Vagina (tissue), 2 donors: ENCODE measurements around the gene MTERF2. TPM values are rescaled to one million over a fixed set of nuclear protein-coding genes. Genes with fewer than 3 reads are reported as not detected.

Experiments used
- DNase-seq, 2 donors: peaks; one replicate each; pipeline ENCODE4 v3.0.0-alpha.2; 2017; ENCODE audit errors: extremely low spot score in 2 of 2
- H3K27ac ChIP-seq: fragments of 200-600 bp; sonication (generic); one replicate; pipeline ENCODE4 v1.5.1; 2019
- H3K27me3 ChIP-seq: fragments of 200-600 bp; sonication (generic); one replicate; pipeline ENCODE4 v1.5.1; 2019
- H3K36me3 ChIP-seq, 2 donors: fragments of 200-600 bp; sonication (generic); one replicate each; pipeline ENCODE4 v1.5.1; 2017 to 2019
- H3K4me1 ChIP-seq: fragments of 200-600 bp; sonication (generic); one replicate; pipeline ENCODE4 v1.5.1; 2019
- H3K4me3 ChIP-seq, 2 donors: fragments of 200-600 bp; sonication (generic); 1 replicate in 1 of 2; 2 replicates in 1 of 2; pipeline ENCODE4 v1.5.1; 2016 to 2019
- H3K9me3 ChIP-seq: fragments of 200-600 bp; sonication (generic); one replicate; pipeline ENCODE4 v1.5.1; 2019
- CTCF ChIP-seq, 3 experiments: fragments of 450-650 bp in 2 of 3; fragments of 200-600 bp in 1 of 3; sonication (generic) in 1 of 3; IDR thresholded peaks; one replicate each; pipeline ENCODE4 v1.5.1; 2017 to 2019; ENCODE audit warnings: antibody characterized with exemption in 3 of 3, mild to moderate bottlenecking in 2 of 3, moderate library complexity in 2 of 3
- POLR2A ChIP-seq, 2 donors: fragments of 450-650 bp; IDR thresholded peaks; one replicate each; pipeline ENCODE4 v1.6.1; 2017; ENCODE audit warnings: antibody characterized with exemption in 2 of 2, mild to moderate bottlenecking in 2 of 2, moderate library complexity in 2 of 2
- POLR2AphosphoS5 ChIP-seq, 2 donors: sonication (generic); formaldehyde crosslinking; IDR thresholded peaks; one replicate each; pipeline ENCODE4 v1.9.0; 2017; ENCODE audit warnings: antibody characterized with exemption in 2 of 2, mild to moderate bottlenecking in 2 of 2, low read depth in 1 of 2; ENCODE audit not compliant: insufficient read depth in 1 of 2
- intact Hi-C: fragments of 100-400 bp; cut with DNase I; formaldehyde crosslinking; loops from one replicate; pipeline ENCODE4 v1.15.1; 2023
- total RNA-seq: library from RNA; depleted of rRNA; stranded (reverse); fragments of >200 nt; gene quantifications from one replicate; pipeline ENCODE4 v1.2.3, GENCODE V29; 2016

The MTERF2 gene
- total RNA-seq, 1 donor from 2014 or later, result 14.5 TPM

- TF ChIP-seq POLR2AphosphoS5 (IDR thresholded peaks at IDR 0.05; ENCODE audit: insufficient read depth in 1 of 2, low read depth in 1 of 2) (no peak), CTCF (IDR thresholded peaks at IDR 0.05) (no peak), POLR2A (IDR thresholded peaks at IDR 0.05) (no peak)
- H3K4me1 ChIP-seq, result peaks cover 31% of the 10 kb centered on the region
- no peaks in the 10 kb centered on the region for H3K36me3 ChIP-seq
- no peak for DNase-seq
- no peak overlapping the region for H3K4me3 ChIP-seq
- H3K27ac ChIP-seq, result no peak overlapping the region
- H3K27me3 ChIP-seq, result no peaks in the 10 kb centered on the region
- H3K9me3 ChIP-seq, result no peaks in the 10 kb centered on the region
- intact Hi-C loops, result loop anchor here (10.0 kb wide), 1 partner anchor 113 kb away; the partner anchor contains the start of gene CRY1
Measured at GRCh38 chr12:106981788-106982187, 5.2 kb downstream of the MTERF2 start.

- peaks cover 33% of the 10 kb centered on the region for H3K4me1 ChIP-seq
- TF ChIP-seq POLR2A (IDR thresholded peaks at IDR 0.05) (no peak), POLR2AphosphoS5 (IDR thresholded peaks at IDR 0.05; ENCODE audit: insufficient read depth in 1 of 2, low read depth in 1 of 2) (no peak)
- no peak overlapping the region for H3K4me3 ChIP-seq
- H3K9me3 ChIP-seq, result no peaks in the 10 kb centered on the region
- no peak for DNase-seq
- H3K36me3 ChIP-seq, result no peaks in the 10 kb centered on the region
- intact Hi-C loops, result loop anchor here (10.0 kb wide), 1 partner anchor 114 kb away; the partner anchor contains the start of gene CRY1
- no peaks in the 10 kb centered on the region for H3K27me3 ChIP-seq
- H3K27ac ChIP-seq, result no peak overlapping the region
Measured at GRCh38 chr12:106980944-106981343, 6.0 kb downstream of the MTERF2 start.

GRCh38 chr12:106978035-106978800 lies 8.7 kb downstream of the MTERF2 start:
- H3K4me3 ChIP-seq, result no peak overlapping the region
- no peak for DNase-seq
- peaks cover 44% of the 10 kb centered on the region for H3K4me1 ChIP-seq
- no peaks in the 10 kb centered on the region for H3K27me3 ChIP-seq
- TF ChIP-seq POLR2AphosphoS5 (IDR thresholded peaks at IDR 0.05; ENCODE audit: insufficient read depth in 1 of 2, low read depth in 1 of 2), result no peak
- TF ChIP-seq CTCF (IDR thresholded peaks at IDR 0.05), result no peak
- intact Hi-C loops, result no loop called here
- H3K27ac ChIP-seq, result peak overlapping the region; percentile 34
- H3K9me3 ChIP-seq, result no peaks in the 10 kb centered on the region
- H3K36me3 ChIP-seq, result no peaks in the 10 kb centered on the region

- H3K36me3 ChIP-seq, result peaks cover 0 to 3% of the 10 kb centered on the region in 2 donors
- no peak overlapping the region for H3K4me3 ChIP-seq
- no peaks in the 10 kb centered on the region for H3K27me3 ChIP-seq
- intact Hi-C loops, result no loop called here
- DNase-seq, result no peak
- H3K9me3 ChIP-seq, result no peaks in the 10 kb centered on the region
- TF ChIP-seq POLR2A (IDR thresholded peaks at IDR 0.05) (no peak), CTCF (IDR thresholded peaks at IDR 0.05) (no peak), POLR2AphosphoS5 (IDR thresholded peaks at IDR 0.05; ENCODE audit: insufficient read depth in 1 of 2, low read depth in 1 of 2) (no peak)
- H3K27ac ChIP-seq, result no peak overlapping the region
- peaks cover 48% of the 10 kb centered on the region for H3K4me1 ChIP-seq
Measured at GRCh38 chr12:106976668-106977067, 10.3 kb downstream of the MTERF2 start.

GRCh38 chr12:106975993-106976658 lies 10.8 kb downstream of the MTERF2 start:
- Histone ChIP-seq H3K4me1 (peaks cover 48% of the 10 kb centered on the region), H3K36me3 (peaks cover 0 to 9% of the 10 kb centered on the region in 2 donors)

More at GRCh38 chr12:106975993-106976658, 10.8 kb downstream of the MTERF2 start:
- intact Hi-C loops, result no loop called here
- TF ChIP-seq POLR2AphosphoS5 (IDR thresholded peaks at IDR 0.05; ENCODE audit: insufficient read depth in 1 of 2, low read depth in 1 of 2), result no peak
- TF ChIP-seq CTCF (IDR thresholded peaks at IDR 0.05), result no peak
- TF ChIP-seq POLR2A (IDR thresholded peaks at IDR 0.05), result no peak
- H3K9me3 ChIP-seq, result no peaks in the 10 kb centered on the region
- no peak for DNase-seq
- no peaks in the 10 kb centered on the region for H3K27me3 ChIP-seq
- no peak overlapping the region for H3K4me3 ChIP-seq
- H3K27ac ChIP-seq, result no peak overlapping the region
